Measurements from ENCODE around the gene ZNF789. TPM values are rescaled to one million over a fixed set of nuclear protein-coding genes. Genes with fewer than 3 reads are reported as not detected.

ZNF789 gene
- total and polyA plus RNA-seq, 9 of the 15 experiments (the other 6 are each of a cell fraction or from before 2014, with no cell fraction given): 6.1 to 57.0 (median 24.8) TPM

- peaks cover 19% of the 10 kb centered on the region for H3K9me3 ChIP-seq (replicated peaks; ENCODE audit: control insufficient read depth, insufficient read depth, low read depth, low read length)
- FAIRE-seq: peak; percentile 44
- no peak overlapping the region for H3K4me2 ChIP-seq (ENCODE audit: insufficient read depth, low read length)
- H3K27me3 ChIP-seq (ENCODE audit: control insufficient read depth in 2 of 2, insufficient read depth in 2 of 2, low read length in 2 of 2): no peaks in the 10 kb centered on the region
- H3K9ac ChIP-seq (ENCODE audit: insufficient read depth in 1 of 2, low read depth in 2 of 2, low read length in 2 of 2): no peak overlapping the region
- H3K4me3 ChIP-seq: no peak overlapping the region
- H3K79me2 ChIP-seq (ENCODE audit: control insufficient read depth, insufficient read depth, low read length): peaks cover 35% of the 10 kb centered on the region
- peaks cover 2 to 5% of the 10 kb centered on the region in 2 experiments; a peak in 3 of 5 replicates for H3K4me1 ChIP-seq (replicated peaks in 1 of 2; ENCODE audit: control insufficient read depth in 2 of 2, insufficient read depth in 2 of 2, low read length in 2 of 2)
- ChIA-PET CTCF (ENCODE audit: low intra/inter-chr PET ratio) (no interaction called here), POLR2A (interaction anchor here (1.2 kb wide), 1 partner anchor 12 kb away, joined by 3 read pairs; no protein-coding TSS in a partner anchor)
- H4K20me1 ChIP-seq (replicated peaks; ENCODE audit: control insufficient read depth, insufficient read depth, low read length): peaks cover 12% of the 10 kb centered on the region
- in situ Hi-C loops (cut with MboI): no loop called here
- H3K9me1 ChIP-seq (ENCODE audit: control insufficient read depth, insufficient read depth, low read length): peaks cover 3% of the 10 kb centered on the region
- intact Hi-C loops (cut with micrococcal nuclease): no loop called here
- no TSS peak for BruUV-seq (replicated peaks)
- no peak for ATAC-seq
- peaks cover 64% of the 10 kb centered on the region for H3K36me3 ChIP-seq (ENCODE audit: control insufficient read depth, insufficient read depth, low read length)
- DNase-seq (ENCODE audit: extremely low read depth in 1 of 4, low spot score in 3 of 4): no peak
- WGBS (ENCODE audit: insufficient coverage, low coverage, missing lambda C conversion rate): 98% methylated on average over 6 of the region's 6 CpGs
- H3K27ac ChIP-seq (ENCODE audit: extremely low read depth, low read depth, low read length): no peak overlapping the region
- H2AFZ ChIP-seq (ENCODE audit: low read depth, low read length): no peak overlapping the region
- TF ChIP-seq HMGN3 (IDR thresholded peaks at IDR 0.05; ENCODE audit: borderline replicate concordance, extremely low read depth, insufficient read length, low read depth, low read length): no peak
- peak; percentile 71 for TF ChIP-seq ZNF280A (IDR thresholded peaks at IDR 0.05; ENCODE audit: low read depth, partially characterized antibody)
- peak in 1 of 2 experiments; percentile 34; a peak in 1 of 4 replicates for TF ChIP-seq TRIM24 (IDR thresholded peaks at IDR 0.05)
- TF ChIP-seq PTRF (tag; IDR thresholded peaks at IDR 0.05): no peak
- no peak for TF ChIP-seq ZBTB8A (IDR thresholded peaks at IDR 0.05; ENCODE audit: partially characterized antibody)
- no peak for TF ChIP-seq ZBTB34 (CRISPR knock-in tag; IDR thresholded peaks at IDR 0.05)
- TF ChIP-seq TEAD4 (IDR thresholded peaks at IDR 0.05; ENCODE audit: low read length): peak; percentile 49; the same call in 1 of the 2 replicates
- no peak for TF ChIP-seq TEAD4 (CRISPR knock-in tag; IDR thresholded peaks at IDR 0.05; ENCODE audit: borderline replicate concordance)
- no peak for TF ChIP-seq CSDE1 (IDR thresholded peaks at IDR 0.05)
- TF ChIP-seq CBX1 (IDR thresholded peaks at IDR 0.05; ENCODE audit: low read depth): peak; percentile 95
- no peak for TF ChIP-seq PRDM10 (IDR thresholded peaks at IDR 0.05; ENCODE audit: partially characterized antibody)
- TF ChIP-seq E2F6 (IDR thresholded peaks at IDR 0.05; ENCODE audit: borderline replicate concordance in 1 of 2, extremely low read depth in 1 of 2, insufficient read depth in 1 of 2, insufficient read length in 1 of 2, low read depth in 1 of 2, low read length in 1 of 2, poor library complexity in 1 of 2, severe bottlenecking in 1 of 2): peak in 1 of 2 experiments; percentile 34
- peak in 1 of 3 experiments; percentile 30 for TF ChIP-seq YY1 (IDR thresholded peaks at IDR 0.05; ENCODE audit: borderline replicate concordance in 1 of 3, control insufficient read depth in 1 of 3, extremely low read depth in 1 of 3, insufficient read depth in 3 of 3, insufficient read length in 1 of 3, insufficient replicate concordance in 2 of 3, low read depth in 1 of 3, low read length in 2 of 3)
Observed at GRCh38 chr7:99493823-99494222, 21.1 kb downstream of the ZNF789 start.

All from K562 (cell line).